AG08395 (cell line): ENCODE measurements around the gene TBX2.

Experiments used
- DNase-seq: peaks from one replicate; pipeline ENCODE4 v3.0.0; 2012; ENCODE audit warnings: mixed read lengths, low spot score

Gene TBX2

DNA sequence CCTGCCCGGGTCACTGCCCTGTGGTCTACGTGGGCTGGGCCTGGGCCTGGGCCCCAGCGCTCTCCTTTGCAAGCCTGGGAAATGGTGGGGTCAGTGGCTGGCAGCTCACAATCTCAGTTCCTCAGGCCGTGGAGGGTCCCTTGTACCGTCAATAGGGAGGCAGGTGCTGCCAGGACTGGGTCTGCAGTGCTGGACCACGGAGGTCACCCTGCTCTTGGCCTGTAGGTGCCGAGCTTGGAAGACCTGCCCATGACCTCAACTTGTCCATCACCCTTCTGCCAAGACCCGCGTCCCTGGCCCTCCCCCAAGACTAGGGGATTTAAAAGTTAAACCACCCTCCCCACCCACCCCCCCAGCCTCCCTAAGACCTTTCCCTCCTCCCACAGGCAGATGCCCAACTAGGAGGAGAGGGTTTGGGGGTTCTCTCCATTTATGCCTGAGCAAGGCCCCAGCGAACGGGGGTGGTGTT lies 2.5 kb downstream of the TBX2 start:
- no peak for DNase-seq

GRCh38 chr17:61402978-61403800 lies 3.5 kb downstream of the TBX2 start:
- no peak for DNase-seq

GRCh38 chr17:61403801-61404662 lies 4.4 kb downstream of the TBX2 start:
- no peak for DNase-seq

- no peak for DNase-seq
Measured at GRCh38 chr17:61404663-61404912, 4.9 kb downstream of the TBX2 start.

- no peak for DNase-seq
Measured at GRCh38 chr17:61404913-61405685, 5.5 kb downstream of the TBX2 start.

- DNase-seq, result no peak
Measured at GRCh38 chr17:61405686-61406536, 6.3 kb downstream of the TBX2 start.

- no peak for DNase-seq
Measured at GRCh38 chr17:61406537-61406845, 6.8 kb downstream of the TBX2 start.

DNA sequence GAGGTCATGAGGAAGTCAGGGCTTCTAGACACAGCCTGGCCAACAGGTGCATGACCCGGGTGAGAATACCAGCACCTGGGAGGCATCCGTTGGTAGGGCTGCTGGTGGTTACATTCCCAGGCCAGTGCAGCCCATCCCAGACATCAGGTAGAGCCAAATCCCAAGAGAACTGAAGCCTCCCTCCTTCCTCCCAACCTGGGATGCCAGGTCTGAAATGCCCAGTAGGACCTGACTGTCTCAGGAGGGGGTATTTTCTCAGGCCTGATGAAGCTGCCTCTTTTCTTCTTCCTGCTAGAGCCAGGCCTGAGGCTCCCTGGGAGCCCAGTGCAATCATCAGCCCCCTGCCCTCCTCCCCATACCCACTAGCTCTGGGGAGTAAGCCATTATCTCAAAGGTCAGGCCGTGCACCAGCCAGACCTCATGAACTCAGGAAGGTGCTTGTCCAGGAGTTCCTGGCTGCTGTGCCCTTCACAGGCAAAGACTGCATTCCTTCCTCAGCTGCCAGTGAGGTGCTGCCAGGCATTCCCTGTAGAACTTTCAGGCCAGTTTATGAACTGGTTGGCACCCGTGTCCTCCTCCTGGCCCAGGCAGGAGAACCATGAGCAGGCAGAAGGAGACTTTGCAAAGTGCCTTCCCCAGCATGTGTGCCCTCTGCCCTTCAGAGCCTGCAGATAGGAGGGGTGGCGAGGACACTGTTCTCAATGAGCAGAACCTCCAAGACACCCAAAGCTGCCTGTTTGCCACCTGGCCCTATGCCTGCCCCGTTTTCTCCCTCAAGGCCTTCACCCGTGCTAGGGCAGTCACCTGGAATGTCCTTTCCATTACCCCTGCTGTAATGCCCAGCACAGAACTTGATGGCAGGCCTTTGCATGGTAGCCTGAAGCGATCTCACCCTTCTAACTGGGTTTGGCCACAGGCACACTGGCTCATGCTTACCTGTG lies 7.6 kb downstream of the TBX2 start:
- DNase-seq, result no peak

GRCh38 chr17:61408151-61409041 lies 8.8 kb downstream of the TBX2 start:
- no peak for DNase-seq

DNA sequence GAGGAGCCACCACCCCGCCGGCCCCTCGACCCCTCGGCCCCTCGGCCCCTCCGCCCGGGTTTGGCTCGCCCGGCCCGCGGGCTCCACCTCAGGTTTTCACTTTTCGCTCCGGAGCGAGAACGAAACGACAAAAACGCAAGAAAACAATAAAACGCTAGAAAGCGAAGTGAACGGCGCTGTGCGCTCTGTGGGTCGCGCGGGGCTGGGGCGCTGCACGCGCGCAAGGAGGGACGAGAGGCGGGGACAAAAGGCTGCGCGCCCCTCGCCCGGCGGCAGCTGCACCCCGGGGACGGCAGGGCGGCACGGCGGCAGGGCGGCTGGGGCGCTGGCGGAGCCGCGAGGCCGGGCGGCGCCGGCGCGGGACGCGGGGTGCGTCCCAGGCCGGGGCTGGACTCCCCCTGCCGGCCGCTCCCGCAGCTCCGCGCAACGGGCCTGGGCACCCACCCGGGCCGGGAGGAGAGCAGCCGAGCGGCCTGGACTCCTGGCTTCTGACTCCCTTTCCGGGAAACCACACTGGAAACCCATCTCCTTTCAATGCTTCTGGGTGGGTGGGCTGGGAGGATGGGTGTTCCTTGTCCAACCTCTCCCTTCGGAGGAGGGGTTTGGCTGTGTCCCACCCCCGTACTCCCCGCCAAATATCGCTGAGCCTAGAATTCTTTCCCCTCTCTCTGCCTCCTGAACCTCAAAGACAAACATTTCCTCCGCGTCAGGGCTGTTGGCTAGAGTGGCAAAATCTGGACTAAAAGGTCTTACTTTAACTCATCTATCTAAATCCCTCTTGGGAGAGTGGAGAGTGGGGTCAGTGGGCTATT lies 9.9 kb downstream of the TBX2 start:
- peak; percentile 86 for DNase-seq

GRCh38 chr17:61410141-61411010 lies 10.7 kb downstream of the TBX2 start:
- no peak for DNase-seq

DNA sequence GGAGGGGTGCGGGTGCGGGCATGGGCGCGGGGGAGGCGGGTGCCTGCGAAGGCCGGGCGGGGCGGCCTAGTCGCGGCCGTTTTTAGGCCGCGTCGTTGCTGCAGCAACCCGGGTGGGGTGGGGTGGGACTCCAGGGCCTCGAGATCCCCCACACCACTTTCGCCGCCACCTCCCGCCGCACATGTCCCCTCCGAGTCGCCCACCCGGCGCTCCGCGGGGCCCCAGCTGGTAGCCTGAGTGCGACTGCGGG lies 11.3 kb downstream of the TBX2 start:
- no peak for DNase-seq

DNA sequence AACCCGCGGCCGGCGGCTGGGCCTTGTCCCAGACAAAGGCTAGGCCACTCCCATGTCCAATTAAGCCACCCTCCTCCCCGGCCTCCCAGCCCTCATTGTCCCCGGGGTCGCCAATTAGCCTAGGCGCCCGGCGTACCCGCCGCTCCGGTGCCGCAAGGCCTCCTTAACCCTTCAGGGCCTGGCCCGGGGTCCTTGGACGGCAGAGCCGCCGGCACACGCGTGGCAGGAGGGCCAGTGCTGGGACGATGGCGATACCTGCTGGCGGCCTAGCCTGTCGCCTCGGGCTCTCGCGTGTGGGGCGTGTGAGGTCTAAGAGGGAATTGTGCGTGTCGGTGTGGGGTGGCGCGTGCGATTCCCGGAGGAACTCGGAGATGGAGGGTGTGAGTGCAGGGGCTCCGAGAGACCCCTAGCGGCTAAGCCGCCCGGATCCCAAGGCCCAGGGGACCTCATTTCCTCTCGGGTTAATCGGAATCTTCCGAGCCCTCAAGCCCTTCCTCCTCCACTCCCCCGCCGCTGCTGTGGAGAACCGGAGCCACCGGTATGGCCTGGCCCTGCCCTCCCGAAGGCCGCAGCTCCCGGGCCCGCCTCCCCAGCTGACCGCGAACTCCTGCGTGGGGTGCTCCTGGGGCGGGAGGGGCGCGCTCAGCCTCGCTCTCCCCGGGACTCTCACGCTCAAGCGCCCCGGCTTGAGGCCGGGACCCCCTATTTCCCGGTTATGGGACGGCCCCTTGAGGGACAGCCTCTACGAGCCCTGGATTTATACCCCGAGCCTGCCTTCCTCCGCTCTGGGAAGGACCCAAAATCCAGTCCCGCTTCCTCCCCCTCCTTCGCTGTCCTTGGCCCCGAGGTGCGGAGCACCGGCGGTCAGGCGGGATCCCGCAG lies 11.9 kb downstream of the TBX2 start:
- DNase-seq, result peak; percentile 58

DNA sequence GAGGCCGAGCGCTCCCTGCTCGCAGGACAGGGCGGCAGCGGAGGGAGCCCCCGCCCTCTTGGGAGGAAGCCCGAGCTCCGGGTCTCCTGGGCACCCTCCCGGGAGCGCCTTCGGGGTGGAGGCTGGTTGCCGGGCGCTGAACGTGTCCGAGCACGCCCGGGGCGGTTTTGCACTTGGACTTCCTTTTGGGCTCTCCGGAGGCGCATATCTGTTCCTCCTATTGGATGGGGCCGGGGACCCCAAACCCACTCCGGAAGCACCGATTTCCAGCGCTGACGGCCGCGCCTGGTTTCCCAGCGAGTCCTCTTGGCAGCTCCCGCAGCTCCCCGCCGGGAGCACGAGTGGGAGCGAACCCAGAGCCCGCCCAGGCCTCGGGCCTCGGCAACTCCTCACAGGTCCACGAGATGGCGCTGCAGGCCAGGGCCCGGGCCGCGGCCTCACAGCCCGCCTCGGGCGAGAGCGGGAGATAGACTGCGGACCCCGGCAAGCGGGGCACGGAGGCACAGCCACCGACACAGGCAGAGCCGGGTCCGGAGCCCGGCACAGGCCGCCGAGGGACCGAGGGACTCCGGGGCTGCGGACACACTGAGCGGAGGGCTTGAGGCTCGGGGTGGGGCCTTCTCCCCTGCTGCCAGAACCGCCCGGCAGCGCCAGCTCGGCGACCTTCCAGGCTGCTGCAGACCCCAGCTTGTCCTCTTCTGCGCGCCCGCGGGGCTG lies 12.7 kb downstream of the TBX2 start:
- peak; percentile 90 for DNase-seq

GRCh38 chr17:61412860-61413660 lies 13.4 kb downstream of the TBX2 start:
- DNase-seq, result no peak
